GM08714 (cell line): ENCODE measurements around the gene ENOPH1.
"Not testable (repeated sequence)": the region's sequence is repeated elsewhere in the genome, so short reads cannot be mapped to it uniquely, and the experiment has no call there.

Experiments
- H3K4me3 ChIP-seq: fragments of 200-500 bp; sonication (Bioruptor generic); 2 replicates; pipeline ENCODE4 v1.5.1; 2014; ENCODE audit warnings: mild to moderate bottlenecking, low read length, inconsistent platforms
- ZNF274 ChIP-seq: IDR thresholded peaks from 2 replicates; pipeline ENCODE4 v1.6.1; 2012; ENCODE audit warnings: mild to moderate bottlenecking, low read depth, low read length

ENOPH1 gene

DNA sequence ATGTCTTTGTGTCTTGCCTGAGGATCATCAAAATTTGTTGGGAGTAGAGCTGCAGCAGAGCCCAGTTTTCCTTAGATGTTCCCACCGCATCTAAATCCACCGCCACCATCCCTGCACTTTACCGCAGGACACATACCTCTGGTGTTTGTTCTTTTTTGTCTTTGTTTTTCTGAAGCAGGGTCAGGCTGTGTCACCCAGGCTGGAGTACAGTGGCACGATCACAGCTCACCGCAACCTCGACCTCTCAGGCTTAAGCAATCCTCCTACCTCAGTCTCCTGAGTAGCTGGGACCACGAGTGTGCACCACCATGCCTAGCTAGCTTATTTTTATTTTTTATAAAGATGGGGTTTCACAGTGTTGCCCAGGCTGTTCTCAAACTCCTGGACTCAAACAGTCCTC lies 4.6 kb downstream of the ENOPH1 start:
- no peak overlapping the region for H3K4me3 ChIP-seq
- no peak for TF ChIP-seq ZNF274

DNA sequence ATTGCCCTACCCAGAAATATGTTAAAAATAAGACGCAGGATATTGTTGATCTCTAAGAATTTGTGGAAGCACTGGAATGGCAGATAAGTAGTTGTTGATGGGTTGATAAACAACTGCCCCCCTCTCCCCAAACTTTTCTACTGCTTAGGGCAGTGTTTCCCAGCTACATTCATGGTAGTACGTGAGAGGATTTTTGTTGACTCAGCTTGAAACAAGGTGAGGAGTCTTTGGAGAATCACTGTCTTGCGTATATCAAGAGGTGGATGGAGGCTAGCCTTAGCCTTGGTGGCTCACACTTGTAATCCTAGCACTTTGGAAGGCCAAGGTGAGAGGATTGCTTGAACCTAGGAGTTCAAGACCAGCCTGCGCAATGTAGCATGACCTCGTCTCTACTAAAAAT lies 5.7 kb downstream of the ENOPH1 start:
- no peak for TF ChIP-seq ZNF274
- H3K4me3 ChIP-seq = no peak overlapping the region

DNA sequence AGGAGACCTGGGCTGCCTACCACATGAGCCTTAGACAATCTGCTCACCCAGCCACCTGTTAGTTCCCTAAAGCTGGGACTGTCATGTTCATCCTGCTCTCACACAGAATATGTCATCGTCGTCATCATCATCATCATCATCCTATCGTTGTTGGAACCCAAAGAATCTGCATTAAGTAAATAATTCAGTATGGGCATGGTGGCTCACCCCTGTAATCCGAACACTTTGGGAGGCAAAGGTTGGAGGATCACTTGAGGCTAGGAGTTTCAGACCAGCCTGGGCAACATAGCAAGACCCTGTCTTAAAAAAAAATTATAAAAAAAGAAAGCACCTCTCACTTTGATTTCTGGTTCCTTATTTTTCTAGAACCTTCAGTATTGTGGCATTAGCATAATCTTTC lies 6.4 kb downstream of the ENOPH1 start:
- H3K4me3 ChIP-seq = no peak overlapping the region
- no peak for TF ChIP-seq ZNF274

DNA sequence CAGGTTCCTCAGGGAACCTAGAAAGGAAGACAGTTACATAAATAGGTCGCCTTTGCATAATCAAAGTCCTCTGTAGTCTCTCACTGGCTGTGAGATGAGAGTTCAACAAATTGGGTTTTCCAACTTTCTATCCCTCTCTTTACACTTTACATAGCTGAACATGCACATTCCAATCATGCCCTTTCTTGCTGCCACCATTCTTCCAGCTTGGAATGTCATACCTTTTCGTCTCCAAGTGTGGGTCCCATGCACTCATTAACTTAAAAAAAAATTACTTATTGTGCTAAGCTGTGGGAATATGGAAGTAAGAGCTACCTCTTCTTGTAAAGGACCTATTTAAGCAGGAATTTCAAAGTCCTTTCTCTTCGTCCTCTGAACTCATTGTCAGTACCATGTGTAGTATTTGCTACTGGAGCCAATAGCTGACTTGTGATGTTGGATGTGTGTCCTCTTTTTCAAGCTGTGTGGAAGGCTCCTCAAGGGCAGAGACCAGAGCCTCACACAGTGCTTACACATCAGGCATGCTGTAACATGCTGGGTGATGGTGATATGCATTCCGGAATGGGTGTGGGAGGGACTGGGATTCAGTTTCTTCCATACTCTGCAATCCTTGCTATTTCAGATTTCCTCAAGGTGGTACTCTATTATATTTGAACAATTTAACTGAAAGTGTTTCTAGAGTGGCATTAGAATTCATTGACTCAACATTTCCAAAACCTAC lies 7.1 kb downstream of the ENOPH1 start:
- H3K4me3 ChIP-seq = no peak overlapping the region
- TF ChIP-seq ZNF274 = no peak

DNA sequence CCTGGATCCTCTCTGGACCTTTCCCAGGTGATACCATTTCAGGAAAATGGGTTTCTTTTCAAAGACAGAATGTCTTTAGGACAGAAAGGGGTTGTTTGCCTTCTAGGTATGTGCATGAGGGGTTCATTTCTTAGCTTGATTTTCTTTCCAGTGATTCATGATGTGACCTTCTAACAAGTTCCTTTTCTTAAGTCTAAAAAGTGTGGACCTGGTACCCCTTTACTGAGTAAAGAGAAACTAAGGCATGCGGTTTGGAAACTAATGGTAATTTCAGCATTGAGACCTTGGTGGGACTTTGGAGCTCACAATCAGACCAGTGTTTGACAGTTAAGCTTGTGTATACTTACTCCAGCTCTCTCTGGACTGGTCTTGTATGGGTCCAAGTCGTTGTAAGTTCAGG lies 8.7 kb downstream of the ENOPH1 start:
- H3K4me3 ChIP-seq = no peak overlapping the region
- no peak for TF ChIP-seq ZNF274

DNA sequence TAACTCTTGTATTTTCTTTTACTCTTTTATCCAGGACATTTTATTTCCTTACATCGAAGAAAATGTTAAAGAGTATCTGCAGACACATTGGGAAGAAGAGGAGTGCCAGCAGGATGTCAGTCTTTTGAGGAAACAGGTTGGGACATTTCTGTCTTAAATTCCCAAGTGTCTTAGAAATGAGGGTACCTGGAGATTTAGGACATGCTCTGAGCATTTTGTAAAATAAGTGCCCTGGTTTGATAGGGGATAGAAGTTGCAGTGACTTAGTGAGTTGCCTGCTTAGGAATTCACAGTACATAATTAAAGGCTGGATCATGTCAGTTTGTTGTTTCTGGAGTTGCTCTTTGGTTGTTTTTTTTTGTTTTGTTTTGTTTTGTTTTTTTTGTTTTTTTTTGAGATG lies 17.5 kb downstream of the ENOPH1 start:
- TF ChIP-seq ZNF274 = no peak
- H3K4me3 ChIP-seq = no peak overlapping the region

DNA sequence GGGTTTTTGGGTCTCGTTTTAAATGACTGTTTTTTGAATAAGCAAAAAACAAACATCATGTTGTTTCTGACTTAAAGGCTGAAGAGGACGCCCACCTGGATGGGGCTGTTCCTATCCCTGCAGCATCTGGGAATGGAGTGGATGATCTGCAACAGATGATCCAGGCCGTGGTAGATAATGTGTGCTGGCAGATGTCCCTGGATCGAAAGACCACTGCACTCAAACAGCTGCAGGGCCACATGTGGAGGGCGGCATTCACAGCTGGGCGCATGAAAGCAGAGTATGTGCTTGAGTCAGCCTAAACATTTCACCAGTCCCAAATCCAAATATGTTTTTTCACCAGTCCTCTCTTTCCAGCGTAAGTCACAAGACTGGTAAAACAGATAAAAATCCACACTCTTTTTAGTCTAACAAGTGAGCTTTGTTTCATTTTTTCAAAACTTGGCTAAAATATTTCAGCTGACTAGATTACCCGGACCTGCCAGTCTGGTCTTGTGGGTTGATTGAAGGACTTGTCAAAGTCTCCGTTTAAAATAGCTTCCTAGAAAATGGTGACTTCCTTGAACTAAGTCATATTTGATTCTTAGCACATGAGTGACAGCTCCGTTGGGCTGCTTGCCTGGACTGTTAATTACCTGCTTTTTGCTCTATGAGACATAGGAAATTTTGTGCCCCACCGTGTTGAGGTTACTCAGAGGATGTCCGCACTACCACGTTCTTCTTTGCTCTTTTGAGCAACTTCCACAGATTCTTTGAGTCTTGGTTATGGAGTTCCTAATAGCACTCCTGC lies 20.8 kb downstream of the ENOPH1 start:
- no peak for TF ChIP-seq ZNF274
- H3K4me3 ChIP-seq = no peak overlapping the region

DNA sequence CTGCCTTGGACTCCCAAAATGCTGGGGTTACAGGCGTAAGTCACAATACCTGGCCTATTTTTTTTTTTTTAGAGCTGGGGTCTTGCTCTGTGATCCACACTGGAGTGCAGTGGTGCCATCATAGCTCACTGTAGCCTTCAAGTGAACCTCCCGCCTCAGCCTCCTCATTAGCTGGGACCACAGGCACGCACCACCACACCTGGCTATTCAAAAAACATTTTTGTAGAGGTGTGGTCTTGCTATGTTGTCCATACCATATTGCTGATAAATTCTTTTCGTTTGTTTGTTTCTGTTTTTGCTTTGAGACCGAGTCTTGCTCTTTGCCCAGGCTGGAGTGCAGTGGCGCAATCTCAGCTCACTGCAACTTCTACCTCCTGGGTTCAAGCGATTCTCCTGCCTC lies 21.6 kb downstream of the ENOPH1 start:
- no peak overlapping the region for H3K4me3 ChIP-seq
- TF ChIP-seq ZNF274 = no peak

DNA sequence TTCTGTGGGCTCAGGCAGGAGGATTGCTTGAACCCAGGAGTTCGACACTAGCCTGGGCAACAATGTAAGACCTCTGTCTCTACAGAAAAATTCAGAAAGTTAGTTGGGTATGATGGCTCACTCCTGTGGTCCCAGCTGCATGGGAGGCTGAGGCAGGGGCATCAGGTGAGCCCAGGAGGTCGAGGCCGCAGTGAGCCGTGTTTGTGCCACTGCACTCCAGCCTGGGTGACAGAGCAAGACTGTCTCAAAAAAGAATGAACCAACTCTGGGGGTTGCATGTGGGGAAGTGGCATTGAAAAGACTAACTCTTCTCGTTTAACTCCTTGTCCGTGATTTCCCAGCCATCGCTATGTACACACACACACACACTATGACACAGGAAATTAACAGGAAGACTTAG lies 26.9 kb downstream of the ENOPH1 start:
- no peak overlapping the region for H3K4me3 ChIP-seq
- TF ChIP-seq ZNF274 = no peak

DNA sequence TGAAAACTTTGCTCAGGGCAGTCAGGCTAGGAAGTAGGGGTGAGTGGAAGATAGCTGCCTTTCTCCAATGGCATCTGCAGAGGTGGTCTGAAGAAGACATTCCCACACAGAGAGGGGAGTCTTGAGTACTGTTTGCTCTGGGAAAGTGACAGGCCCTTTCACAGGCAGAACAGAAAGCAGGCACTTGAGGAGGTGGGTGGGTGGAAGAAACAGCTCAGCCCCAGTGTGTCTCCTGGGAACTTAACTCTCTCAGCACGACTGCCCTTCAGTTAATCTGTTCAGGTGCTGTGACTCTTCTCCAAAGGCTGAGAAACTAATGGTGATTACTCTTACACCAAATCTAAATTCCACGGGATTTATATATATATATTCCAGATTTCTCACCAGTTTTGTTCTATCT lies 28.3 kb downstream of the ENOPH1 start:
- no peak overlapping the region for H3K4me3 ChIP-seq
- no peak for TF ChIP-seq ZNF274

DNA sequence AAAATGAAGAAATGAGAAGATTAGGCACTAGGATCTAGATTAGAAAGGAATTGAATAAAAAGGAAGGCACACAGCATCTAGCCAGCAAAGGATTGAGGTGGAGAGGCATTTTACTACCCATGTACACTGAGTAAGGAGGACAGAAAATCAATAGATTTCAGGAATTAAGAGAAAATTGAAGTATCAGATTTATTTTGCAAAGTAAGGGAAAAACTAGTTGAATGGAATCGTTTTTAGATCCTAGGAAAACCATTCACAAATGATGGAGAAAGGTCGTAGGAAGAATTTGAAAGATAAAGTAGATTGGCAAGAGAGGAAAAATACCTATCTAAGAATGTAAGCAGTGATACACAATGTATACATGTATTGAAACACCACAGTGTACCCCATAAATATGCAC lies 31.3 kb downstream of the ENOPH1 start:
- no peak overlapping the region for H3K4me3 ChIP-seq
- TF ChIP-seq ZNF274 = no peak

DNA sequence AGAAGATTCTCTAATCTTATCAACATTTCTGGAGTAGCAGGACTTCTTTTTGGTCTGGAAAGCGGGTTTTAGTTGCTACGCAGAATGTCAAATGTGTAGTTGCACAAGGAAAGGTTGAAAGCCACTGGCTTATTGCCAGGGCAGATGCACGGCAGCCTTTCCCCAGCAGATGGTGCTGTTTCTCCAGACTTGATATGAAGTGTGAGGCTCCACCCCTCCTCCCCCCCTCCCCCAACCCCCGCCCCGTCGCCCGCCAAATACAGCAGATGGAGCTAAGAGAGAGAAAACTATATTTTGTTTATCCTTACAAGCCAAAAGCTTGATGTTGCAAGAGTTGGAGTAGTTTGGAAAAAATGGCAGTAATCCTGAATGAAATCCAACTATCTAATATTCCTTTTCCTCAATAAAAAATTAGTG lies 32.0 kb downstream of the ENOPH1 start:
- TF ChIP-seq ZNF274 = no peak
- no peak overlapping the region for H3K4me3 ChIP-seq

DNA sequence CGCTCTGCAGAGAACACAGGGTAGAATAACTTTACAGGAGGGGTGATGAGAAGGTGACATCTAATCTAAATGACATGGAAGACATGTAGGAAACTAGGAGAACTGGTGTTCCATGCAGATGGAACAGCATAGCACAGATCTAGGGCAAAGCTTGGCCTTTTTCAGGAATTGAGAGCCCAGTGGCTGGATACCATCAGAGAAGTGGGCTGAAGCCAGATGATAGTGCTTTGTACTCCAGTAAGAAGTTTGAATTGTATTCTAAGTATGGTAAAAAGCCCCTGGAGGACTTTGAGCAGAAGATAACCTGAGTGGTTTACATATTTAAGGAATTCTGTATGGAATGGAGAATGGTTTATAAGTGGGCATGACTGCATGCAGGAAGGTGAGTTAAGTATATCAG lies 32.8 kb downstream of the ENOPH1 start:
- no peak for TF ChIP-seq ZNF274
- H3K4me3 ChIP-seq = no peak overlapping the region

DNA sequence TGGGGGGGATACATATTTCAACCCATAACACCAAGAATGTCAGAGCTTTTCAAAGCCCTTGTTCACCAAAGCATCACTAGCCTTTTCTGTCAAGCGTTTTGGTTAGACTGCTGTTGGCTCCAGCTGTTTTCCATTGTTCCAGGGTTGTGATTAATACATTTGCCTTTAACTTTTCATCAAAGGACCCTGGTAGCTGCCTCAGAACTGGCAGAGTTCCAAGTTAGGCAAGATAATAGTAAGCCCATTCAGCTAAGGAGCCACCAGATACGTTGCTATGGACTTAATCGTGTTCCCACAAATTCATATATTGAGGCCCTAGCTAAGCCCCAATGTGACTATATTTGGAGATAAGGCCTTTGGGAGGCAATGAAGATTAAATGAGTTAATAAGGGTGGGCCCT lies 37.1 kb downstream of the ENOPH1 start:
- H3K4me3 ChIP-seq = no peak overlapping the region
- no peak for TF ChIP-seq ZNF274

DNA sequence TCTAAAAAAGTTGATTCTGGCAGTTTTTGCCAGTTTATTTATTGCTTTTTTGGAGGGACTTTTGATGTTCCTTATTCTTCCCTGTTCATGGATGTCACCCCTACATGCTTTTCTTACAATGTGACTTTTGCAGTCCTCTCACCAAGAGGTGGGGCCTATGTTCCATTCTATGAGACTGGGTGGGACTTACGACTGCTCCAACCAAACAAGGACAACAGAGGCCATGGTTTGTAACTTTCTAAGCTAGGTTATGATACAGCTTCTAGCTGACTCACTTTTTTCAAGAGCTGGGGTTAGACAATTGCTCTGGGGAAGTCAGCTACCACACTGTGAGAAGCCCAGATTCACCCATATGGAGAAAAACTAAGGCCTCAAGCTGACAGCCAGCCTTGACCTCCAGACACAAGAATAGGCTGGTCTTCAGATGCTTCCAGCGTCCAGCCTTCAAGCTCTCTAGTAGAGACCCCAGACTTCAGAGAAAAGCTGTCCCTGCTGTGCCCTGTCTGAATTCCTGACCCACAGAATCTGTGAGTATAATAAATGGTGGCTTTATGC lies 39.5 kb downstream of the ENOPH1 start:
- TF ChIP-seq ZNF274 = no peak

DNA sequence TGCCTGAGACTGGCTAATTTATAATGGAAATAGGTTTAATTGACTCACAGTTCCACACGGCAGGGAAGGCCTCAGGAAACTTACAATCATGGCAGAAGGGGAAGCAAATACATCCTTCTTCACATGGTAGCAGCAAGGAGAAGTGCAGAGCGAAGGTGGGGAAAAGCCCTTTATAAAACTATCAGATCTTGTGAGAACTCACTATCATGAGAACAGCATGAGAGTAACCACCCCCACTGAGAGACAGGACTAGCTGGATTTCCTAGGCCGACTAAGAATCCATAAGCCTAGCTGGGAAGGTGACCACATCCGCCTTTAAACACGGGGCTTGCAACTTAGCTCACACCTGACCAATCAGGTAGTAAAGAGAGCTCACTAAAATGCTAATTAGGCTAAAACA lies 42.7 kb downstream of the ENOPH1 start:
- H3K4me3 ChIP-seq = not testable (repeated sequence)

More for the DNA sequence above, 39.5 kb downstream of the ENOPH1 start:
- H3K4me3 ChIP-seq = no peak overlapping the region
